Mesenchymal stem cell (in vitro differentiated cells and primary cell): Measurements from ENCODE around the gene CFAP299.

Experiments
- DNase-seq: peaks from one replicate; pipeline ENCODE4 v3.0.0-alpha.2; 2013
- H2AFZ ChIP-seq: one replicate; pipeline ENCODE4 v1.6.1; 2013; ENCODE audit warnings: low read depth, mild to moderate bottlenecking, control low read depth, inconsistent platforms, low read length, moderate library complexity
- H2AK5ac ChIP-seq: 2 replicates; pipeline ENCODE4 v1.6.1; 2013; ENCODE audit warnings: low read length, moderate library complexity, mild to moderate bottlenecking, inconsistent platforms; ENCODE audit not compliant: severe bottlenecking
- H2BK120ac ChIP-seq: one replicate; pipeline ENCODE4 v1.6.1; 2013; ENCODE audit warnings: low read depth, mild to moderate bottlenecking, inconsistent platforms, low read length, moderate library complexity
- H2BK12ac ChIP-seq, 2 experiments: one replicate each; pipeline ENCODE4 v1.6.1; 2013; ENCODE audit warnings: inconsistent platforms in 2 of 2, low read length in 2 of 2, mild to moderate bottlenecking in 2 of 2, moderate library complexity in 2 of 2, control low read depth in 1 of 2
- H2BK15ac ChIP-seq: one replicate; pipeline ENCODE4 v1.6.1; 2013; ENCODE audit warnings: mild to moderate bottlenecking, low read depth, inconsistent platforms; ENCODE audit not compliant: poor library complexity, severe bottlenecking
- H2BK5ac ChIP-seq: 2 replicates; pipeline ENCODE4 v1.6.1; 2013; ENCODE audit warnings: low read depth, mild to moderate bottlenecking, low read length, control low read depth, inconsistent platforms; ENCODE audit not compliant: poor library complexity, severe bottlenecking
- H3K14ac ChIP-seq, 2 experiments: one replicate each; pipeline ENCODE4 v1.6.1; 2013; ENCODE audit warnings: inconsistent platforms in 2 of 2, low read length in 2 of 2, control low read depth in 1 of 2, mild to moderate bottlenecking in 1 of 2, moderate library complexity in 1 of 2
- H3K18ac ChIP-seq, 2 experiments: one replicate each; pipeline ENCODE4 v1.6.1; 2013; ENCODE audit warnings: inconsistent platforms in 2 of 2, low read length in 2 of 2, control low read depth in 1 of 2, low read depth in 1 of 2, mild to moderate bottlenecking in 1 of 2
- H3K23ac ChIP-seq, 2 experiments: one replicate each; pipeline ENCODE4 v1.6.1; 2013; ENCODE audit warnings: inconsistent platforms in 2 of 2, low read length in 2 of 2, mild to moderate bottlenecking in 2 of 2, moderate library complexity in 2 of 2, control low read depth in 1 of 2
- H3K27ac ChIP-seq: 2 replicates; pipeline ENCODE4 v1.5.1; 2013; ENCODE audit warnings: mild to moderate bottlenecking, moderate library complexity, low read length, control low read depth, inconsistent platforms; ENCODE audit not compliant: poor library complexity, severe bottlenecking
- H3K27me3 ChIP-seq, 2 experiments: 2 replicates each; pipeline versions ENCODE4 v1.6.1 to v1.7.0; 2013; ENCODE audit warnings: low read length in 2 of 2, mild to moderate bottlenecking in 2 of 2, moderate library complexity in 2 of 2, control low read depth in 1 of 2, inconsistent platforms in 1 of 2; ENCODE audit not compliant: control insufficient read depth in 1 of 2, insufficient read depth in 1 of 2
- H3K36me3 ChIP-seq, 2 experiments: 2 replicates each; pipeline versions ENCODE4 v1.6.1 to v1.7.0; 2013; ENCODE audit warnings: low read length in 2 of 2, control low read depth in 1 of 2, inconsistent platforms in 1 of 2, low read depth in 1 of 2, mild to moderate bottlenecking in 1 of 2; ENCODE audit not compliant: insufficient read depth in 2 of 2, control insufficient read depth in 1 of 2
- H3K4ac ChIP-seq, 2 experiments: one replicate each; pipeline ENCODE4 v1.6.1; 2013; ENCODE audit warnings: inconsistent platforms in 2 of 2, low read length in 2 of 2, mild to moderate bottlenecking in 2 of 2, moderate library complexity in 2 of 2, control low read depth in 1 of 2, low read depth in 1 of 2
- H3K4me1 ChIP-seq: 2 replicates; pipeline ENCODE4 v1.6.1; 2013; ENCODE audit warnings: low read depth, low read length, control low read depth; ENCODE audit not compliant: control insufficient read depth, insufficient read depth
- H3K4me2 ChIP-seq: 2 replicates; pipeline ENCODE4 v1.6.1; 2013; ENCODE audit warnings: low read length, mild to moderate bottlenecking, inconsistent platforms; ENCODE audit not compliant: poor library complexity, severe bottlenecking
- H3K4me3 ChIP-seq, 2 experiments: 2 replicates each; pipeline versions ENCODE4 v1.5.1 to v1.7.0; 2013; ENCODE audit warnings: low read length in 2 of 2, mild to moderate bottlenecking in 2 of 2, control low read depth in 1 of 2, low read depth in 1 of 2; ENCODE audit not compliant: insufficient read depth in 1 of 2
- H3K79me1 ChIP-seq: replicated peaks from 2 replicates; pipeline ENCODE4 v1.6.1; 2013; ENCODE audit warnings: mild to moderate bottlenecking, control low read depth, low read length, inconsistent platforms; ENCODE audit not compliant: poor library complexity, severe bottlenecking
- H3K9ac ChIP-seq: 2 replicates; pipeline ENCODE4 v1.7.0; 2013; ENCODE audit warnings: mild to moderate bottlenecking, low read length, moderate library complexity
- H3K9me3 ChIP-seq: 2 replicates; pipeline ENCODE4 v1.7.0; 2013; ENCODE audit warnings: mild to moderate bottlenecking, low read length; ENCODE audit not compliant: control insufficient read depth
- H4K8ac ChIP-seq: one replicate; pipeline ENCODE4 v1.6.1; 2013; ENCODE audit warnings: inconsistent platforms, mild to moderate bottlenecking, low read length, moderate library complexity
- H4K91ac ChIP-seq: one replicate; pipeline ENCODE4 v1.6.1; 2013; ENCODE audit warnings: mild to moderate bottlenecking, low read length, inconsistent platforms
- WGBS: methylation state at CpG from one replicate; pipeline ENCODE4 v1.1.7; 2013; ENCODE audit warnings: mixed read lengths; 5-methylcytosine and 5-hydroxymethylcytosine counted together

CFAP299 gene

DNA sequence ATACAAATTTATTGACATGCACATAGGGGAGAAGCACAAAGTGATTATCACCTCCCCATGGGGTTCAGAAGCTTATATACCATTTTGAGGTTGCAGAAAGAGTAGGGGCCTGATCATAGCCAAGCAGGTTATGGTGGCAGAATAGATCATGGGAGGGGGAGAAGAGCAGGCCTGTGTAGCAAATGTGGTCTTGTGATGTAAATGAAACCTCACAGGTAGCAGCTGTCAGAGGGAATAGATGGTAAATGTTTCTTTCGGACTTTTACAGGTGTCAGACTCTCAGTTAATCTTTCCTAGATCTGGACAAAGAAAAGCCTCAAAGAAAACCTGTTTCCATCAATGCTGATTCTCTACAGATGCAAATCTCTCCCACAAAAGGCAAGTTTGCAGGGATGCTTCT is 84.4 kb downstream of the CFAP299 start:
- H3K36me3 ChIP-seq = no peaks in the 10 kb centered on the region
- no peaks in the 10 kb centered on the region for H3K4me1 ChIP-seq
- no CpG with 5 or more reads among the region's 1 CpG for WGBS
- no peak overlapping the region for H2BK12ac ChIP-seq
- H3K27ac ChIP-seq = no peak overlapping the region
- H2BK5ac ChIP-seq = no peak overlapping the region
- H3K9ac ChIP-seq = no peak overlapping the region
- no peak overlapping the region for H2AFZ ChIP-seq
- no peak overlapping the region for H4K91ac ChIP-seq
- no peak overlapping the region for H2BK15ac ChIP-seq
- no peak overlapping the region for H3K4me2 ChIP-seq
- no peaks in the 10 kb centered on the region for H3K27me3 ChIP-seq
- H3K9me3 ChIP-seq = no peaks in the 10 kb centered on the region
- no peak overlapping the region for H2BK120ac ChIP-seq
- no peak overlapping the region for H4K8ac ChIP-seq
- H3K23ac ChIP-seq = no peak overlapping the region
- no peak overlapping the region for H3K14ac ChIP-seq
- no peak overlapping the region for H3K4me3 ChIP-seq
- no peak overlapping the region for H2AK5ac ChIP-seq
- no peak overlapping the region for H3K18ac ChIP-seq
- no peak for DNase-seq
- no peaks in the 10 kb centered on the region for H3K79me1 ChIP-seq
- no peak overlapping the region for H3K4ac ChIP-seq

DNA sequence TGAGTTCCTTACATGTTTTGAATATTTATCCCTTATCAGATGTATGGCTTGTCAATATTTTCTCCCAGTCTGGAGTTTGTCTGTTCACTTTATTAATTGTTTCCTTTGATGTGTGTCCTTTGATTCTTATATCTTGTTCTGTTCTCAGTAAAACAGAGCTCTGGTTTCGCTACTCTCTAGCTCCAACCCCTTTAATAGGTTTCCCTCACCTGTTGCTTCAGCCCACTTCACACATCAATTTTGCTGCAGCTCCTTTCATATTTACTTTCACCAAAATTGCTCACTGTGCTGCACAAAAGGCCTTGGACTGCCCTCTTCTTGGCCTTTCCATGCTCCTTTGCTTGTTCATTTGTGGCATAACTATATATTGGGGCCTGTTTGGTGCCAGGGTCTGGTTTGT is 85.1 kb downstream of the CFAP299 start:
- H4K91ac ChIP-seq = no peak overlapping the region
- H2BK120ac ChIP-seq = no peak overlapping the region
- H2AK5ac ChIP-seq = no peak overlapping the region
- no peaks in the 10 kb centered on the region for H3K27me3 ChIP-seq
- no peak overlapping the region for H3K14ac ChIP-seq
- H3K36me3 ChIP-seq = no peaks in the 10 kb centered on the region
- no peak overlapping the region for H3K4ac ChIP-seq
- H3K23ac ChIP-seq = no peak overlapping the region
- no peak overlapping the region for H2AFZ ChIP-seq
- H3K9ac ChIP-seq = no peak overlapping the region
- no peak for DNase-seq
- WGBS = 71% methylated on average over 1 of the region's 1 CpG
- no peak overlapping the region for H2BK15ac ChIP-seq
- no peak overlapping the region for H3K4me3 ChIP-seq
- H3K9me3 ChIP-seq = no peaks in the 10 kb centered on the region
- no peaks in the 10 kb centered on the region for H3K4me1 ChIP-seq
- no peak overlapping the region for H2BK12ac ChIP-seq
- H3K27ac ChIP-seq = no peak overlapping the region
- H3K4me2 ChIP-seq = no peak overlapping the region
- H4K8ac ChIP-seq = no peak overlapping the region
- no peak overlapping the region for H2BK5ac ChIP-seq
- H3K79me1 ChIP-seq = no peaks in the 10 kb centered on the region
- no peak overlapping the region for H3K18ac ChIP-seq

DNA sequence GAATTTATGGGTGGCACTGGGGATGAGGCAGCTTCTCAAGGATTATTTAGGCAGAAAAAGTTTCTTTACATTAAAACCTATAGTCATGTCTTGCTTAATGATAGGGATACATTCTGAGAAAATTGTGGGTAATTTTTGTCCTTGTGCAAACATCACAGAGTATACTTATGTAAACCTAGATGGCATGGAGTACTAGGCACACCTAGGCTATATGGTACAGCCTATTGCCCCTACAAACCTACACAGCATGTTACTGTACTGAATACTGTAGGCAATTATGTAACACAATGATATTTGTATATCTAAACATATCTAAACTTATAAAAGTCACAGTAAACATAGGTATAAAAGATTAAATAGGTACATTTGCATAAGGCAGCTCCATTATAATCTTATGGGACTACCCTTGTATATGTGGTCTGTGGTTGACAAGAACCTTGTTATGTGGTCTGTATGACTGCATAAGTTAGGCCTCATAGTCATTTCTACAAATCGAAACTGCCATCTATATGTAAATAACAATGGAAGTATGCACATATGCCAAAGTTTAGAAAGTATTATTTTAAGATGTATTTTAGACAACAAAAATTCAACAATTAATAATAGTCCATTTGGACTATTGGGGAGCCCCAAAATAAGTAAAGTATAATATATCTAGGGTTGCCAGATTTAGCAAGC is 87.3 kb downstream of the CFAP299 start:
- Histone ChIP-seq H3K9ac (no peak overlapping the region), H3K4ac (no peak overlapping the region), H2BK15ac (no peak overlapping the region), H3K27me3 (no peaks in the 10 kb centered on the region), H2AK5ac (no peak overlapping the region), H3K79me1 (no peaks in the 10 kb centered on the region), H2BK120ac (no peak overlapping the region), H3K9me3 (no peaks in the 10 kb centered on the region), H3K4me2 (no peak overlapping the region), H2BK5ac (no peak overlapping the region), H4K91ac (no peak overlapping the region), H4K8ac (no peak overlapping the region), H2BK12ac (no peak overlapping the region), H2AFZ (no peak overlapping the region), H3K14ac (no peak overlapping the region), H3K23ac (no peak overlapping the region), H3K36me3 (no peaks in the 10 kb centered on the region), H3K4me3 (no peak overlapping the region), H3K27ac (no peak overlapping the region), H3K4me1 (no peaks in the 10 kb centered on the region), H3K18ac (no peak overlapping the region)
- WGBS = no CpG with 5 or more reads among the region's 1 CpG
- no peak for DNase-seq

DNA sequence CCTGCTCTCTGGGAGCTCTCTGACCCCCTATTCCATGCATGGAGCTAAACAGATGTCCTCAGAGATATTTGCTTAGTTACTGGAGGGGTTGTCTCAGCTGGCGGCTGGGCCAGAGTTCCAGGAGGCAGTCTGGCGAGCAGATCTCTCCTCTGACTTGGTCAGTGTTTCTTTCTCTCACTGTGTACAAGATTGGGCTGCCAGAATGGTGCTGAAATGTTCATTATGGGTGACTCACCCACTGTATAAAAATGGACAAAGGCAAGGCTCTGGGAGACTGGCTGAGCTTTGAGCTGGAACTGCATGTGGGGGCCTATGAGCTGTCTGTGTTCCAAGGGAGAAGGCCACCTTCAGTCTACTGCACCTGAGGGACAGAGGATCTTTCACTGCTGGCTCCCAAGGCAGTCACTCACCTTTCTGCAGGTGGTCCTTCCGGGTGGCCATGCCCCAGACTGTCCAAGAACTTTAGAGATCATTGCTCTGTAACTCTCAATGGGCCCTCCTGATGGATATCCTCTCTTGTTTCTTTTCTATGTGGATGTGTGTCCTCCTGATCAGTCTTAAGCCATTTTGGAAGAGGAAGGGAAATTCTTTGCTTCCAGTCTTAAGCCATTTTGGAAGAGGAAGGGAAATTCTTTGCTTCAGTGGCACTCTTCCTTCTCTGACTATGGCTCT is 88.2 kb downstream of the CFAP299 start:
- Histone ChIP-seq H4K8ac (no peak overlapping the region), H3K23ac (no peak overlapping the region), H3K14ac (no peak overlapping the region), H4K91ac (no peak overlapping the region), H3K18ac (no peak overlapping the region), H3K27me3 (no peaks in the 10 kb centered on the region), H2BK120ac (no peak overlapping the region), H2BK12ac (no peak overlapping the region), H2AFZ (no peak overlapping the region), H2BK15ac (no peak overlapping the region), H2AK5ac (no peak overlapping the region), H3K9ac (no peak overlapping the region), H3K4ac (no peak overlapping the region), H3K4me1 (no peaks in the 10 kb centered on the region), H3K4me2 (no peak overlapping the region), H3K27ac (no peak overlapping the region), H3K36me3 (no peaks in the 10 kb centered on the region), H2BK5ac (no peak overlapping the region), H3K9me3 (no peaks in the 10 kb centered on the region), H3K4me3 (no peak overlapping the region), H3K79me1 (no peaks in the 10 kb centered on the region)
- no peak for DNase-seq
- whole genome bisulfite sequencing = 91% methylated on average over 3 of the region's 3 CpGs
